ENCODE results near the gene ZNF709.

DNA sequence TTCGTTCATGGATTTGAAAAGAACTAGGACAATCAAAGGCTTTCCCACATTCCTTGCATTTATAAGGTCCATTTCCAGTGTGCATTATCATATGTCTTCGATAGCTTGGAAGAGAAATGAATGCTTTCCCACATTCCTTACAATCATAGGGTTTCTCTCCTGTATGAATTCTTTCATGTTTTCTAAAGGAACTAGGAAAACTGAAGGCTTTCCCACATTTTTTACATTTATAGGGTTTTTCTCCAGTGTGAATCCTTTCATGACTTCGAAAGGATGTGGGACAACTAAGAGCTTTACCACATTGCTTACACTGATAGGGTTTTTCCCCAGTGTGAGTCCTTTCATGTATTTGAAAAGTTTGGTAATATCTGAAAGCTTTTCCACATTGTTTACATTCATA, 19.8 kb downstream of the ZNF709 start:
- TF ChIP-seq, protein P1, sequence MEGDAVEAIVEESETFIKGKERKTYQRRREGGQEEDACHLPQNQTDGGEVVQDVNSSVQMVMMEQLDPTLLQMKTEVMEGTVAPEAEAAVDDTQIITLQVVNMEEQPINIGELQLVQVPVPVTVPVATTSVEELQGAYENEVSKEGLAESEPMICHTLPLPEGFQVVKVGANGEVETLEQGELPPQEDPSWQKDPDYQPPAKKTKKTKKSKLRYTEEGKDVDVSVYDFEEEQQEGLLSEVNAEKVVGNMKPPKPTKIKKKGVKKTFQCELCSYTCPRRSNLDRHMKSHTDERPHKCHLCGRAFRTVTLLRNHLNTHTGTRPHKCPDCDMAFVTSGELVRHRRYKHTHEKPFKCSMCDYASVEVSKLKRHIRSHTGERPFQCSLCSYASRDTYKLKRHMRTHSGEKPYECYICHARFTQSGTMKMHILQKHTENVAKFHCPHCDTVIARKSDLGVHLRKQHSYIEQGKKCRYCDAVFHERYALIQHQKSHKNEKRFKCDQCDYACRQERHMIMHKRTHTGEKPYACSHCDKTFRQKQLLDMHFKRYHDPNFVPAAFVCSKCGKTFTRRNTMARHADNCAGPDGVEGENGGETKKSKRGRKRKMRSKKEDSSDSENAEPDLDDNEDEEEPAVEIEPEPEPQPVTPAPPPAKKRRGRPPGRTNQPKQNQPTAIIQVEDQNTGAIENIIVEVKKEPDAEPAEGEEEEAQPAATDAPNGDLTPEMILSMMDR (IDR thresholded peaks at IDR 0.05), result no peak
- TF ChIP-seq EZH2phosphoT487 (IDR thresholded peaks at IDR 0.05) (no peak), EZH2 (IDR thresholded peaks at IDR 0.05) (no peak)
